Eye (tissue), 1 donor: ENCODE data around the gene P2RY8.
"Not testable (repeated sequence)": the region's sequence is repeated elsewhere in the genome, so short reads cannot be mapped to it uniquely, and the experiment has no call there.

Experiments used
- DNase-seq: peaks from one replicate; pipeline ENCODE4 v3.0.0-alpha.2; 2015

The P2RY8 gene

GRCh38 chrX:1462596-1463251, 74.3 kb downstream of the P2RY8 start:
- no peak for DNase-seq

GRCh38 chrX:1462110-1462509, 74.9 kb downstream of the P2RY8 start:
- no peak for DNase-seq

- DNase-seq: no peak
Measured at GRCh38 chrX:1455948-1456280, 81.1 kb downstream of the P2RY8 start.

GRCh38 chrX:1453951-1454785, 82.8 kb downstream of the P2RY8 start:
- peak; percentile 96 for DNase-seq

- DNase-seq: no peak
Measured at GRCh38 chrX:1453395-1453783, 83.6 kb downstream of the P2RY8 start.

GRCh38 chrX:1452516-1453394, 84.2 kb downstream of the P2RY8 start, which contains the start of gene ASMTL:
ASMTL (minus strand) TSS chrX:1452909; CDS start chrX:1452840, 69 bp downstream.
- peak; percentile 100 for DNase-seq

- DNase-seq: no peak
Measured at GRCh38 chrX:1451661-1452515, 85.1 kb downstream of the P2RY8 start.

- DNase-seq: no peak
Measured at GRCh38 chrX:1451251-1451660, 85.7 kb downstream of the P2RY8 start.

- no peak for DNase-seq
Measured at GRCh38 chrX:1450361-1451161, 86.4 kb downstream of the P2RY8 start.

GRCh38 chrX:1449823-1450149, 87.2 kb downstream of the P2RY8 start:
- no peak for DNase-seq

GRCh38 chrX:1449036-1449822, 87.8 kb downstream of the P2RY8 start:
- no peak for DNase-seq

- DNase-seq: not testable (repeated sequence)
Measured at GRCh38 chrX:1448573-1449001, 88.4 kb downstream of the P2RY8 start.

- peak; percentile 26 for DNase-seq
Measured at GRCh38 chrX:1447969-1448572, 88.9 kb downstream of the P2RY8 start.

GRCh38 chrX:1446984-1447968, 89.7 kb downstream of the P2RY8 start:
- peak; percentile 30 for DNase-seq

GRCh38 chrX:1444561-1445500, 92.2 kb downstream of the P2RY8 start:
- no peak for DNase-seq

GRCh38 chrX:1443496-1444075, 93.4 kb downstream of the P2RY8 start:
- DNase-seq: no peak

- DNase-seq: no peak
Measured at GRCh38 chrX:1442724-1443367, 94.1 kb downstream of the P2RY8 start.
